ENCODE data around the gene CDKN2AIP. TPM values are rescaled to one million over a fixed set of nuclear protein-coding genes. Genes with fewer than 3 reads are reported as not detected.
A peak's percentile ranks its signal among the peaks of the same experiment; 100 is the strongest.

CDKN2AIP gene, protein sequence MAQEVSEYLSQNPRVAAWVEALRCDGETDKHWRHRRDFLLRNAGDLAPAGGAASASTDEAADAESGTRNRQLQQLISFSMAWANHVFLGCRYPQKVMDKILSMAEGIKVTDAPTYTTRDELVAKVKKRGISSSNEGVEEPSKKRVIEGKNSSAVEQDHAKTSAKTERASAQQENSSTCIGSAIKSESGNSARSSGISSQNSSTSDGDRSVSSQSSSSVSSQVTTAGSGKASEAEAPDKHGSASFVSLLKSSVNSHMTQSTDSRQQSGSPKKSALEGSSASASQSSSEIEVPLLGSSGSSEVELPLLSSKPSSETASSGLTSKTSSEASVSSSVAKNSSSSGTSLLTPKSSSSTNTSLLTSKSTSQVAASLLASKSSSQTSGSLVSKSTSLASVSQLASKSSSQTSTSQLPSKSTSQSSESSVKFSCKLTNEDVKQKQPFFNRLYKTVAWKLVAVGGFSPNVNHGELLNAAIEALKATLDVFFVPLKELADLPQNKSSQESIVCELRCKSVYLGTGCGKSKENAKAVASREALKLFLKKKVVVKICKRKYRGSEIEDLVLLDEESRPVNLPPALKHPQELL
- total RNA-seq (30.8 and 34.1 TPM in 2 replicates), polyA plus RNA-seq (15.9 and 20.7 TPM in 2 replicates)

DNA sequence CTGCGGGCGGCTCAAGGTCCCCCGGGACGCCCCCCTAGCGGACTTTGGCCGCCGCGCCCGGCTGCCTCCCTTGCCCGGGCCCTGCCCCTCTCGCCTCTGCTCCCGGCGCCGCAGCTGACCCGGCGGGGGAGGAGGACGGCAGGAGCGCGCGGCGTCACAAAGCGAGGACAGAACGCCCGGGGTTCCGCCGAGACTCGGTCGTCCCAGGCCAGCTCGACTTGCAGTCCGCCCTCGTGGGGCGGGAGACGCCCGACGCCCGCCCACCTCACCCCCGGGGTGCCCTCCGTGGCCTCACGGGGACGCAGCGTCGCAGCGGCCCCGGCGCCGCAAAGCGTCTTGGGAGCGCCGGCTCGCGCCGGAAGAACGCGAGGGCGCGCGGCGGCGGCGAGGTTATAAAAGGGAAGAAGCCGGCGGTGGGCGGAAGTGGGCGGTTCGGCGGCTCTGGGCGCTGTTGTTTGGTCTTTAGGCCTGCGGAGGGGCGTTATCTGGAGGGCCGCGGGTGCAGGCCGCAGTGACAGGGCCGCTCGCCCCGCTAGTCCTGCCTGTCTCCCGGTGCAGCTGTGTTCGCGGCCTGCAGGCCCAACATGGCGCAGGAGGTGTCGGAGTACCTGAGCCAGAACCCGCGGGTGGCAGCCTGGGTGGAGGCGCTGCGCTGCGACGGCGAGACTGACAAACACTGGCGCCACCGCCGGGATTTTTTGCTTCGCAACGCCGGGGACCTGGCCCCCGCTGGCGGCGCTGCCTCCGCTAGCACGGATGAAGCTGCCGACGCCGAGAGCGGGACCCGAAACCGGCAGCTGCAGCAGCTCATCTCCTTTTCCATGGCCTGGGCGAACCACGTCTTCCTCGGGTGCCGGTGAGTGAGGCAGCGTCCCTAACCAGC is at the start of gene CDKN2AIP:
CDKN2AIP (plus strand) TSS at position 423 of the 883 bp plus-strand sequence; CDS start at position 585, 162 bp downstream.
- peak; percentile 96 to 97 for DNase-seq (ENCODE audit: low read depth in 1 of 2, low spot score in 1 of 2)
- TF ChIP-seq, protein P1, sequence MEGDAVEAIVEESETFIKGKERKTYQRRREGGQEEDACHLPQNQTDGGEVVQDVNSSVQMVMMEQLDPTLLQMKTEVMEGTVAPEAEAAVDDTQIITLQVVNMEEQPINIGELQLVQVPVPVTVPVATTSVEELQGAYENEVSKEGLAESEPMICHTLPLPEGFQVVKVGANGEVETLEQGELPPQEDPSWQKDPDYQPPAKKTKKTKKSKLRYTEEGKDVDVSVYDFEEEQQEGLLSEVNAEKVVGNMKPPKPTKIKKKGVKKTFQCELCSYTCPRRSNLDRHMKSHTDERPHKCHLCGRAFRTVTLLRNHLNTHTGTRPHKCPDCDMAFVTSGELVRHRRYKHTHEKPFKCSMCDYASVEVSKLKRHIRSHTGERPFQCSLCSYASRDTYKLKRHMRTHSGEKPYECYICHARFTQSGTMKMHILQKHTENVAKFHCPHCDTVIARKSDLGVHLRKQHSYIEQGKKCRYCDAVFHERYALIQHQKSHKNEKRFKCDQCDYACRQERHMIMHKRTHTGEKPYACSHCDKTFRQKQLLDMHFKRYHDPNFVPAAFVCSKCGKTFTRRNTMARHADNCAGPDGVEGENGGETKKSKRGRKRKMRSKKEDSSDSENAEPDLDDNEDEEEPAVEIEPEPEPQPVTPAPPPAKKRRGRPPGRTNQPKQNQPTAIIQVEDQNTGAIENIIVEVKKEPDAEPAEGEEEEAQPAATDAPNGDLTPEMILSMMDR (IDR thresholded peaks at IDR 0.05; ENCODE audit: low read depth, low read length): no peak

DNA sequence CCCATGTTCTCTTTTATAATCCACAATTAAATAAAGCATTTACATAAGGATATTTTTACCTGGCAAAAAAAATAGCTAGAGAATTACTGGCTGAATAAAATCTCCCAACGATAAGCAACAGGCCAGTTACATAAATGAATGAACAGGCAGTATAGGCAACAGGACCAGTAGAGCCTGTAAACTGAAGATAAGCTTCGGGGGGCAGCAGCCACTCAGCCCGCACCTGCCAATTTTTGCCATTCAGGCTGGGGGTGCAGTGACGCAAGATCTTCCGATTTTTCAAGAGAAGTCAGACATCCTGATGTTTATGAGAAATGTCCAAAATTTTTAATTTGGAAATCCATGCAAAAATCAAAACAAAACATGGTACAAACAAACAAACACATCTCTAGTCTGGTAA is 49.0 kb upstream of the CDKN2AIP start:
- H3K27me3 ChIP-seq: peaks cover 32% of the 10 kb centered on the region
- no peak overlapping the region for H3K4me3 ChIP-seq
- no peaks in the 10 kb centered on the region for H3K9me3 ChIP-seq (ENCODE audit: low read depth)
- no peak for DNase-seq (ENCODE audit: low read depth in 1 of 2, low spot score in 1 of 2)
- TF ChIP-seq, protein P1 (IDR thresholded peaks at IDR 0.05; ENCODE audit: low read depth, low read length): no peak
- no peak overlapping the region for H3K27ac ChIP-seq
- H3K4me1 ChIP-seq (ENCODE audit: low read depth): peaks cover 7% of the 10 kb centered on the region
- no peaks in the 10 kb centered on the region for H3K36me3 ChIP-seq

More for the DNA sequence above, at the start of gene CDKN2AIP:
- Histone ChIP-seq H3K27ac (peak within 1 kb of the TSS; percentile 96), H3K27me3 (no peaks in the 10 kb centered on the region), H3K36me3 (peaks cover 28% of the 10 kb centered on the region), H3K4me3 (peak within 1 kb of the TSS; percentile 72), H3K4me1 (ENCODE audit: low read depth) (peaks cover 19% of the 10 kb centered on the region), H3K9me3 (ENCODE audit: low read depth) (no peaks in the 10 kb centered on the region)

DNA sequence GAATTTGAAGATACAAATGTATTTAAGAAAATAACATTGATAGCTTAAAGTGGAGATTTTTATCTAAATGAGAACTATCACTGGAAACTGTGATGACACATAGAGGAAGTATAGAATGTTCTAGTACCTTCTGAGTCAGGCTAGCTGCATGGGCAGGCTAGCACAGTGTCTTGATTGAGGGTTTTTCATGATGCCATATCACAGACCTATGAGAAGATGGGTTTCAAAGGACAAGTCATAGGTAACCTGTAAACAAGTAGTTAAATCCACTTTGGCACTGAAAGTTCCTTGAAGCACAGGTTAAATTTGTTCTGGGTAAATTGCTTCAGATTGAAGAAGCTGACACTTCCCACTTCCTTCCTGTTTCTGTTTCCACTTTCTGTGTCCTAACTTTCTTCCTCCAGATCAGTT is 48.2 kb upstream of the CDKN2AIP start:
- H3K36me3 ChIP-seq: no peaks in the 10 kb centered on the region
- TF ChIP-seq, protein P1 (IDR thresholded peaks at IDR 0.05; ENCODE audit: low read depth, low read length): no peak
- no peak overlapping the region for H3K4me3 ChIP-seq
- H3K27me3 ChIP-seq: peaks cover 32% of the 10 kb centered on the region
- H3K4me1 ChIP-seq (ENCODE audit: low read depth): peaks cover 3% of the 10 kb centered on the region
- DNase-seq (ENCODE audit: low read depth in 1 of 2, low spot score in 1 of 2): no peak
- H3K27ac ChIP-seq: no peak overlapping the region
- no peaks in the 10 kb centered on the region for H3K9me3 ChIP-seq (ENCODE audit: low read depth)

DNA sequence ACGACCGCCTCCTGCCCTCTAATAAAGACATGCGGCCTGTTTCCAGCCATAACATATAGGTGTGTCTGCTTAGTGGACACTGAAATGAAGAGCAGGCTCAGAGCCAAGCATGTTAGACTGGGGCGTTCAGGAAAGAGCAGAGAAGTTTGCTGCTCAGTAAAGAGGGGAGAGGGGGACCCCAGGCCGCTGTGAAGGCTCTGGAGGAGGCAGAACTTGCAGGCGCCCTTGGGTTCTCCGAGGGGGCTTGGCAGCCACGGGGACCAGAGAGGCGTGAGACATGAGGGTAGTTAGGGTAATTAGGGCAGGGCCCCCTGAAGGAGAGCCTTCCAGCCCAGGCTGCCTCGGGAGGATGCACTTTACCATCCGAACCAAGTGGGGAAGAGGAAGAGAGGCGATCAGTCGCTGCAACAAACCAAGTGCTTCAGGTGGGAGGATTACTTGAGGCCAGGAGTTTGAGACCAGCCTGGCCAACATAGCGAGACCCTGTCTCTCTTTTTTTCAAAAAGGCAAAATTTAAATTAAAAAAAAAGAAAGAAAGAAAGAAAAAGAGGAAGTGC is 46.6 kb upstream of the CDKN2AIP start:
- Histone ChIP-seq H3K27me3 (peaks cover 32% of the 10 kb centered on the region), H3K4me3 (no peak overlapping the region), H3K27ac (no peak overlapping the region), H3K9me3 (ENCODE audit: low read depth) (no peaks in the 10 kb centered on the region), H3K4me1 (ENCODE audit: low read depth) (peaks cover 3% of the 10 kb centered on the region), H3K36me3 (no peaks in the 10 kb centered on the region)
- DNase-seq (ENCODE audit: low read depth in 1 of 2, low spot score in 1 of 2): no peak
- TF ChIP-seq, protein P1 (IDR thresholded peaks at IDR 0.05; ENCODE audit: low read depth, low read length): no peak
